Endothelial cell (in vitro differentiated cells): ENCODE results near the gene KLHL9. TPM values are rescaled to one million over a fixed set of nuclear protein-coding genes. Genes with fewer than 3 reads are reported as not detected.

ENCODE experiments used
- DNase-seq: peaks from one replicate; pipeline ENCODE4 v3.0.0; 2021; ENCODE audit warnings: low spot score
- H3K27ac Mint-ChIP-seq: one replicate; pipeline ENCODE4 v1.8.0; 2021; ENCODE audit warnings: mixed read lengths, inconsistent platforms; ENCODE audit not compliant: unreplicated experiment
- H3K27me3 Mint-ChIP-seq: one replicate; pipeline ENCODE4 v1.8.0; 2021; ENCODE audit warnings: mild to moderate bottlenecking, moderate library complexity, mixed read lengths, inconsistent platforms; ENCODE audit not compliant: unreplicated experiment
- H3K36me3 Mint-ChIP-seq: one replicate; pipeline ENCODE4 v1.8.0; 2021; ENCODE audit warnings: mild to moderate bottlenecking, low read depth, mixed read lengths, inconsistent platforms; ENCODE audit not compliant: unreplicated experiment
- H3K4me1 Mint-ChIP-seq: one replicate; pipeline ENCODE4 v1.8.0; 2021; ENCODE audit warnings: mild to moderate bottlenecking, mixed read lengths, inconsistent platforms; ENCODE audit not compliant: unreplicated experiment
- H3K4me3 Mint-ChIP-seq: one replicate; pipeline ENCODE4 v1.8.0; 2021; ENCODE audit warnings: mild to moderate bottlenecking, mixed read lengths, inconsistent platforms; ENCODE audit not compliant: unreplicated experiment
- H3K9me3 Mint-ChIP-seq: one replicate; pipeline ENCODE4 v1.8.0; 2021; ENCODE audit warnings: mixed read lengths, inconsistent platforms; ENCODE audit not compliant: unreplicated experiment
- total RNA-seq: library from RNA; stranded (reverse); fragmentation: NEBNext Ultra II Directional; extraction: Animal tissue kit (Norgen Biotek cat#: 25700); gene quantifications from one replicate; pipeline ENCODE4 v1.2.1, GENCODE V29; 2021; ENCODE audit not compliant: unreplicated experiment
- TF ChIP-seq, protein P1 (sequence below): fragments of 200-600 bp; sonication (generic); IDR thresholded peaks from one replicate; pipeline ENCODE4 v1.5.0; 2021; ENCODE audit warnings: antibody characterized with exemption; ENCODE audit not compliant: unreplicated experiment

The KLHL9 gene
- total RNA-seq, 1 donor from 2014 or later, result 39.5 TPM

DNA sequence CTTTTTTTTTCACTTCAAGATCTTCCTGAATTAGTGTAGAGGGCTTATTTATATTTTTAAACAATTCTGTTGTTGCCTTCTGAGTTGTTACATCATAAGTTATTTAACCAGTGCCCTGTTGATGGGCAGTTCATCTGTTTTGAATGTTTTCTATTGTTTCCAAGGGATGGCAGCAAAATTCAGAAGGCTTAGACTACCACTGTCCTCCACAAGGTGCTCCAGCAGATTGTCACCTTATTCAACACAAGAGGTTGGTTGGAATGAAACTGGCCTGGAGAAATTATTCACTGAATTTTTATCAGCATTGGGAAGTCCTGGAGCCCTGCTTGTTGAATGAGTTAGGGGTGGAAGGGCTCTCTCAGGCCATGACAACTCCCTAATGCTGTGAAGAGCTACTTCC is 1.3 kb upstream of the KLHL9 start:
- no peaks in the 10 kb centered on the region for H3K9me3 Mint-ChIP-seq
- no peak for DNase-seq
- H3K4me1 Mint-ChIP-seq, result peaks cover 25% of the 10 kb centered on the region
- peaks cover 13% of the 10 kb centered on the region for H3K36me3 Mint-ChIP-seq
- TF ChIP-seq, protein P1, sequence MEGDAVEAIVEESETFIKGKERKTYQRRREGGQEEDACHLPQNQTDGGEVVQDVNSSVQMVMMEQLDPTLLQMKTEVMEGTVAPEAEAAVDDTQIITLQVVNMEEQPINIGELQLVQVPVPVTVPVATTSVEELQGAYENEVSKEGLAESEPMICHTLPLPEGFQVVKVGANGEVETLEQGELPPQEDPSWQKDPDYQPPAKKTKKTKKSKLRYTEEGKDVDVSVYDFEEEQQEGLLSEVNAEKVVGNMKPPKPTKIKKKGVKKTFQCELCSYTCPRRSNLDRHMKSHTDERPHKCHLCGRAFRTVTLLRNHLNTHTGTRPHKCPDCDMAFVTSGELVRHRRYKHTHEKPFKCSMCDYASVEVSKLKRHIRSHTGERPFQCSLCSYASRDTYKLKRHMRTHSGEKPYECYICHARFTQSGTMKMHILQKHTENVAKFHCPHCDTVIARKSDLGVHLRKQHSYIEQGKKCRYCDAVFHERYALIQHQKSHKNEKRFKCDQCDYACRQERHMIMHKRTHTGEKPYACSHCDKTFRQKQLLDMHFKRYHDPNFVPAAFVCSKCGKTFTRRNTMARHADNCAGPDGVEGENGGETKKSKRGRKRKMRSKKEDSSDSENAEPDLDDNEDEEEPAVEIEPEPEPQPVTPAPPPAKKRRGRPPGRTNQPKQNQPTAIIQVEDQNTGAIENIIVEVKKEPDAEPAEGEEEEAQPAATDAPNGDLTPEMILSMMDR, result no peak
- H3K27me3 Mint-ChIP-seq, result peaks cover 1% of the 10 kb centered on the region
- H3K27ac Mint-ChIP-seq, result no peak overlapping the region
- no peak overlapping the region for H3K4me3 Mint-ChIP-seq

GRCh38 chr9:21333226-21333625 is 2.0 kb downstream of the KLHL9 start:
- Mint-ChIP-seq H3K27ac (no peak overlapping the region), H3K27me3 (peaks cover 1% of the 10 kb centered on the region), H3K9me3 (no peaks in the 10 kb centered on the region), H3K36me3 (peaks cover 13% of the 10 kb centered on the region), H3K4me1 (peaks cover 30% of the 10 kb centered on the region), H3K4me3 (peak overlapping the region; percentile 94)
- DNase-seq, result no peak
- TF ChIP-seq, protein P1, result no peak

- TF ChIP-seq, protein P1, result no peak
- no peaks in the 10 kb centered on the region for H3K9me3 Mint-ChIP-seq
- no peak overlapping the region for H3K4me3 Mint-ChIP-seq
- no peaks in the 10 kb centered on the region for H3K27me3 Mint-ChIP-seq
- peaks cover 13% of the 10 kb centered on the region for H3K36me3 Mint-ChIP-seq
- H3K27ac Mint-ChIP-seq, result no peak overlapping the region
- DNase-seq, result no peak
- peaks cover 30% of the 10 kb centered on the region for H3K4me1 Mint-ChIP-seq
Observed at GRCh38 chr9:21331676-21332402, 3.4 kb downstream of the KLHL9 start.

DNA sequence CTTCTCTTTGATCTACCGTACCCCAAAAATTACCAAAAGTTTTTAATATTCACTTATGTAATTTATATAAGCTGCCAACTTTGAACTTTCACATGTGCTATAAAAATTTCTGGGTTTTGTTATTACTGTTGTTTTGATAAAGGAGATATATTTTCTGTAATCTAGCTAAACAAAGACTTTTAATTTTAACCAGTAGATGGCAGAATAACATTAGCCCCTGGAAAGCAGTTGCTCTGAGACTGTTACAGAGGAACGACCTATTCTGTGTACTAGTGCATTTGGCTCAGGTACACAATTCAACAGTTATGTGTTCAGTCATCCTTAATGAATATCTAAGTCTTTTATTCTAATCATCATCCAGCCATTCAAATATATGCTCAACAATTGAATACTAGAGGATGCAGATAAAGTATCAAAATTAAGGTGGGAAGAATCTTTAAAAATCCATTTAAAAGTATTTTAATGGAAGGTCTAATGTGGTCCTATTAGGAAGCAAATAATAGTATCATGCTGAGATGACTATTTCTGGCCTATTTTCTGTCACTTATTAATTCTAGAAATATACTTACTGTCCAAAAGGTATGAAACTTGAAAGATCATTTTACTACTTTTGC is 8.6 kb downstream of the KLHL9 start:
- H3K27ac Mint-ChIP-seq, result no peak overlapping the region
- H3K36me3 Mint-ChIP-seq, result peaks cover 8% of the 10 kb centered on the region
- H3K4me1 Mint-ChIP-seq, result peaks cover 6% of the 10 kb centered on the region
- H3K27me3 Mint-ChIP-seq, result no peaks in the 10 kb centered on the region
- H3K4me3 Mint-ChIP-seq, result no peak overlapping the region
- H3K9me3 Mint-ChIP-seq, result no peaks in the 10 kb centered on the region
- no peak for DNase-seq
- TF ChIP-seq, protein P1, result peak; percentile 65

GRCh38 chr9:21324047-21324446 is 11.2 kb downstream of the KLHL9 start:
- H3K36me3 Mint-ChIP-seq, result peaks cover 8% of the 10 kb centered on the region
- H3K4me1 Mint-ChIP-seq, result no peaks in the 10 kb centered on the region
- no peak for DNase-seq
- peak overlapping the region; percentile 48 for H3K4me3 Mint-ChIP-seq
- no peaks in the 10 kb centered on the region for H3K27me3 Mint-ChIP-seq
- no peaks in the 10 kb centered on the region for H3K9me3 Mint-ChIP-seq
- TF ChIP-seq, protein P1, result no peak
- H3K27ac Mint-ChIP-seq, result no peak overlapping the region
